OCI-LY7 (cell line): ENCODE results near the gene FMNL2. TPM values are rescaled to one million over a fixed set of nuclear protein-coding genes. Genes with fewer than 3 reads are reported as not detected.

ENCODE experiments used
- BruUV-seq: library from RNA; stranded (reverse); fragments of 400-500 nt; replicated peaks from 2 replicates; lab custom pipeline; 2021; lab: Mats Ljungman, UMichigan
- CTCF ChIA-PET: fragments of 300-600 bp; sonication (Branson Sonifier 250); formaldehyde crosslinking; loops from one replicate; lab custom pipeline; 2022; ENCODE audit warnings: antibody characterized with exemption; ENCODE audit not compliant: unreplicated experiment; lab: Charles Lee
- POLR2A ChIA-PET: fragments of 300-600 bp; sonication (Branson Sonifier 250); formaldehyde crosslinking; loops from one replicate; lab custom pipeline; 2022; ENCODE audit warnings: antibody characterized with exemption; lab: Charles Lee
- DNase-seq: peaks from one replicate; pipeline ENCODE4 v3.0.0-alpha.2; 2015; ENCODE audit warnings: low spot score
- H2AFZ ChIP-seq: fragments of 200-600 bp; sonication (generic), shearing (Covaris generic); 2 replicates; pipeline ENCODE4 v1.6.1; 2014; ENCODE audit warnings: mild to moderate bottlenecking, antibody characterized with exemption, low read length, moderate library complexity
- H3K27ac ChIP-seq: fragments of 200-600 bp; sonication (generic); 2 replicates; pipeline ENCODE4 v1.5.1; 2014; ENCODE audit warnings: mixed run types, low read depth, mild to moderate bottlenecking, moderate library complexity, low read length, inconsistent platforms; ENCODE audit not compliant: poor library complexity, severe bottlenecking
- H3K36me3 ChIP-seq: fragments of 200-600 bp; sonication (generic); 2 replicates; pipeline ENCODE4 v1.6.1; 2014; ENCODE audit warnings: mild to moderate bottlenecking, antibody characterized with exemption, low read length, moderate library complexity, mixed read lengths; ENCODE audit not compliant: insufficient read depth
- H3K4me1 ChIP-seq: fragments of 200-600 bp; sonication (generic); 2 replicates; pipeline ENCODE4 v1.5.1; 2014; ENCODE audit warnings: mild to moderate bottlenecking, low read length; ENCODE audit not compliant: insufficient read depth, poor library complexity, severe bottlenecking
- H3K4me2 ChIP-seq: fragments of 200-600 bp; sonication (generic); 2 replicates; pipeline ENCODE4 v1.6.1; 2014; ENCODE audit warnings: mild to moderate bottlenecking, low read length
- H3K4me3 ChIP-seq: fragments of 200-600 bp; sonication (generic); 2 replicates; pipeline ENCODE4 v1.5.1; 2014; ENCODE audit warnings: mild to moderate bottlenecking, low read depth, low read length; ENCODE audit not compliant: poor library complexity, severe bottlenecking
- H3K79me2 ChIP-seq: fragments of 200-600 bp; sonication (generic); 2 replicates; pipeline ENCODE4 v1.6.1; 2016; ENCODE audit warnings: low read depth, mild to moderate bottlenecking, low read length, moderate library complexity, mixed read lengths; ENCODE audit not compliant: insufficient read depth
- H3K9me2 ChIP-seq: fragments of 200-600 bp; sonication (generic); 2 replicates; pipeline ENCODE4 v1.6.1; 2016; ENCODE audit warnings: mild to moderate bottlenecking, low read length, mixed read lengths; ENCODE audit not compliant: insufficient read depth
- H3K9me3 ChIP-seq: fragments of 200-600 bp; sonication (generic); 2 replicates; pipeline ENCODE4 v1.6.1; 2014; ENCODE audit warnings: mild to moderate bottlenecking, mixed run types, low read length, mixed read lengths
- H4K20me1 ChIP-seq: fragments of 200-600 bp; sonication (generic); 2 replicates; pipeline ENCODE4 v1.6.1; 2014; ENCODE audit warnings: mild to moderate bottlenecking, antibody characterized with exemption, low read length, moderate library complexity, mixed read lengths; ENCODE audit not compliant: insufficient read depth
- EZH2phosphoT487 ChIP-seq: fragments of 200-600 bp; sonication (generic); IDR thresholded peaks from 2 replicates; pipeline ENCODE4 v1.6.1; 2018; ENCODE audit warnings: low read depth, borderline replicate concordance, mild to moderate bottlenecking, mixed run types, antibody characterized with exemption, low read length, moderate library complexity, mixed read lengths
- intact Hi-C: fragments of 100-400 bp; cut with micrococcal nuclease; formaldehyde crosslinking; loops from one replicate; pipeline ENCODE4 v1.10.0; 2022; ENCODE audit not compliant: unreplicated experiment
- total RNA-seq, 2 experiments: library from RNA; depleted of rRNA in 1 of 2; stranded (reverse); fragments of >200 nt in 1 of 2; shearing (Covaris generic) in 1 of 2; gene quantifications; 2 replicates each; pipeline ENCODE4 v1.2.3, GENCODE V29; 2014 to 2022
- TF ChIP-seq, protein P1 (sequence below): fragments of 200-600 bp; sonication (generic); conservative IDR thresholded peaks from 2 replicates; pipeline ENCODE4 v1.5.1; 2014; ENCODE audit warnings: mild to moderate bottlenecking, antibody characterized with exemption, low read length, moderate library complexity, mixed read lengths

The FMNL2 gene
- total RNA-seq, 2 experiments from 2014 or later, result 0.03 to 0.21 TPM

DNA sequence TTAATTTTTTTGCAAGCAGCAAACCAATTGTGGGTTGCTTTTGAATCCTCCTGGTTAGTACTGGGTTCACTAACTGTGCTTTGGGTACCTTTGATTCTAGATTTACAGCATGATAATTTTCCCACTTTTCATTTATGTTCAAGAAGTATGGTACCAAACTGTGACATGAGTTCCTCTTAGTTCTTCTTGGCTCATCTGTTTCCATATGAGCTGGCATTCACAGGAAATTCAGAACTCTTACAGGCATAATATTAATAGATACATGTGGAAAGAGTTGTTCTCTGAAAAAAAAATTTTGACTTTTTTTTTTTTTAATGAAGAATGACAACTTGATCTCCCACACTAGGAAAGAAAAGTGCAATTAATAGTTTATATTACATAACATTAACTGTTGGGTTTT lies 59.4 kb downstream of the FMNL2 start:
- Histone ChIP-seq H2AFZ (no peak overlapping the region), H3K4me1 (no peaks in the 10 kb centered on the region), H3K79me2 (no peaks in the 10 kb centered on the region), H4K20me1 (no peaks in the 10 kb centered on the region), H3K4me3 (no peak overlapping the region), H3K9me2 (no peaks in the 10 kb centered on the region), H3K4me2 (no peak overlapping the region), H3K9me3 (no peaks in the 10 kb centered on the region), H3K27ac (no peak overlapping the region), H3K36me3 (no peaks in the 10 kb centered on the region)
- no TSS peak for BruUV-seq
- ChIA-PET CTCF (no interaction called here), POLR2A (no interaction called here)
- no peak for DNase-seq
- TF ChIP-seq, protein P1, sequence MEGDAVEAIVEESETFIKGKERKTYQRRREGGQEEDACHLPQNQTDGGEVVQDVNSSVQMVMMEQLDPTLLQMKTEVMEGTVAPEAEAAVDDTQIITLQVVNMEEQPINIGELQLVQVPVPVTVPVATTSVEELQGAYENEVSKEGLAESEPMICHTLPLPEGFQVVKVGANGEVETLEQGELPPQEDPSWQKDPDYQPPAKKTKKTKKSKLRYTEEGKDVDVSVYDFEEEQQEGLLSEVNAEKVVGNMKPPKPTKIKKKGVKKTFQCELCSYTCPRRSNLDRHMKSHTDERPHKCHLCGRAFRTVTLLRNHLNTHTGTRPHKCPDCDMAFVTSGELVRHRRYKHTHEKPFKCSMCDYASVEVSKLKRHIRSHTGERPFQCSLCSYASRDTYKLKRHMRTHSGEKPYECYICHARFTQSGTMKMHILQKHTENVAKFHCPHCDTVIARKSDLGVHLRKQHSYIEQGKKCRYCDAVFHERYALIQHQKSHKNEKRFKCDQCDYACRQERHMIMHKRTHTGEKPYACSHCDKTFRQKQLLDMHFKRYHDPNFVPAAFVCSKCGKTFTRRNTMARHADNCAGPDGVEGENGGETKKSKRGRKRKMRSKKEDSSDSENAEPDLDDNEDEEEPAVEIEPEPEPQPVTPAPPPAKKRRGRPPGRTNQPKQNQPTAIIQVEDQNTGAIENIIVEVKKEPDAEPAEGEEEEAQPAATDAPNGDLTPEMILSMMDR, result no peak
- no peak for TF ChIP-seq EZH2phosphoT487
- intact Hi-C loops, result no loop called here

DNA sequence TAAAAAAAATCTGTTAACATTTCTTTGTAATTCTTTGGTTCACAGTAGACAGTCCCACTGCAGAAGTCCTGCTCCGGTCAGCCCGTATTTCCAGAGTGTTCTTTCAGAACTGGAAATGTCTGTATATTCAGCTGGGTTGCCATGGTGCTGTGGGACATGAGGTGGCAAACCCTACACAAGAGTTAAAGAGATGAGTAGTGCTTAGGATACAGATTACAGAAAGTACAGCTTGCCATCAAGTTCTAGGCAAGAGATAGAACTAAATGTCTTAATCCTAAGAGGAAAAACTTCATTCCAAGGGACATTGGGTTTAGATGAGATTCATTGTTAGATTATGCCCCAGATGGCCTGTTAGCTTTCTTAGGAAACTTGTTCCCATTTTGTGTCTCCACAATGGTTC lies 60.1 kb downstream of the FMNL2 start:
- H3K9me3 ChIP-seq, result no peaks in the 10 kb centered on the region
- H4K20me1 ChIP-seq, result no peaks in the 10 kb centered on the region
- no peak overlapping the region for H3K4me2 ChIP-seq
- ChIA-PET CTCF (no interaction called here), POLR2A (no interaction called here)
- no peaks in the 10 kb centered on the region for H3K9me2 ChIP-seq
- TF ChIP-seq, protein P1, result no peak
- no peak for TF ChIP-seq EZH2phosphoT487
- H3K4me1 ChIP-seq, result no peaks in the 10 kb centered on the region
- H2AFZ ChIP-seq, result no peak overlapping the region
- no peak overlapping the region for H3K4me3 ChIP-seq
- no peak overlapping the region for H3K27ac ChIP-seq
- H3K36me3 ChIP-seq, result no peaks in the 10 kb centered on the region
- DNase-seq, result no peak
- no peaks in the 10 kb centered on the region for H3K79me2 ChIP-seq
- BruUV-seq, result no TSS peak
- intact Hi-C loops, result no loop called here

DNA sequence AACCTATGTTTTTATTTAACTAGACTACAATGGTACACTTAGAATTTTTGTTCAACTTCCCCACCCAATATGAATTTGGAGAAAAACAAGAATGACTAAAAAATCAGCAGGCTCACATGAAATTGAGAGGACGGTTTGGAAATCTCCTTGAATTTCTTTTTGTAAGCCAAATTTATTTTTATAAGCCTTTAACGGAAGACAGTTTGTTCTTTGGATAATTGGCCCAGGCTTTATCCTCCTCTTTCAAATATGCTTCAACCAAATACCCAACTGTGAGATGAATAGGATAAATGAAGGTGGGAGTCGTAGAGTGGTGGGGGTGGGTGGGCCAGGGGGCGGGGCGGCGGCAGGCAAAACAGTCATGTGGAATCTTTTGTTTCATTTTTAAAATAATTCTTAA lies 60.6 kb downstream of the FMNL2 start:
- intact Hi-C loops, result no loop called here
- CTCF ChIA-PET, result no interaction called here
- Histone ChIP-seq H3K79me2 (no peaks in the 10 kb centered on the region), H3K9me2 (no peaks in the 10 kb centered on the region), H4K20me1 (no peaks in the 10 kb centered on the region), H3K27ac (no peak overlapping the region), H3K4me3 (no peak overlapping the region), H3K4me1 (no peaks in the 10 kb centered on the region), H2AFZ (no peak overlapping the region), H3K36me3 (no peaks in the 10 kb centered on the region), H3K9me3 (no peaks in the 10 kb centered on the region), H3K4me2 (no peak overlapping the region)
- POLR2A ChIA-PET, result no interaction called here
- no peak for DNase-seq
- TF ChIP-seq, protein P1, result no peak
- no peak for TF ChIP-seq EZH2phosphoT487
- BruUV-seq, result no TSS peak
